GM13977 (cell line): ENCODE results near the gene DYNC2I2.

Source experiments
- DNase-seq: peaks from one replicate; pipeline ENCODE4 v3.0.0; 2012; ENCODE audit warnings: low spot score
- CTCF ChIP-seq: IDR thresholded peaks from 2 replicates; pipeline ENCODE4 v1.5.1; 2012; ENCODE audit warnings: mild to moderate bottlenecking, control low read depth; ENCODE audit not compliant: insufficient read depth; ENCODE audit errors: extremely low read depth, missing control alignments
- in situ Hi-C: fragments of 300-500 bp; cut with MboI; formaldehyde crosslinking; loops from one replicate; pipeline ENCODE4 v1.12.0; 2022; ENCODE audit warnings: low sequenced_read_pairs, low pct_unique_long_range_greater_than_20kb, mixed read lengths, inconsistent platforms; ENCODE audit not compliant: unreplicated experiment

DYNC2I2 gene

GRCh38 chr9:128619127-128619526 is 37.5 kb downstream of the DYNC2I2 start:
- no peak for DNase-seq
- in situ Hi-C loops: no loop called here
- TF ChIP-seq CTCF: no peak

- in situ Hi-C loops: no loop called here
- no peak for TF ChIP-seq CTCF
- no peak for DNase-seq
These were observed 38.7 kb downstream of the DYNC2I2 start for GRCh38 chr9:128617943-128618342.

GRCh38 chr9:128615571-128615970 is 41.1 kb downstream of the DYNC2I2 start:
- in situ Hi-C loops: no loop called here
- DNase-seq: no peak
- TF ChIP-seq CTCF: no peak

GRCh38 chr9:128614728-128615127 is 41.9 kb downstream of the DYNC2I2 start:
- in situ Hi-C loops: no loop called here
- TF ChIP-seq CTCF: no peak
- DNase-seq: no peak

GRCh38 chr9:128611600-128612394 is 44.9 kb downstream of the DYNC2I2 start:
- TF ChIP-seq CTCF: no peak
- in situ Hi-C loops: no loop called here
- DNase-seq: no peak

GRCh38 chr9:128610897-128611296 is 45.8 kb downstream of the DYNC2I2 start:
- in situ Hi-C loops: no loop called here
- DNase-seq: no peak
- TF ChIP-seq CTCF: no peak
